HepG2 (cell line): ENCODE data around the gene YBX2. TPM values are rescaled to one million over a fixed set of nuclear protein-coding genes. Genes with fewer than 3 reads are reported as not detected.
A peak's percentile ranks its signal among the peaks of the same experiment; 100 is the strongest.

ENCODE experiments used
- AKAP8 ChIP-seq: sonication (generic); formaldehyde crosslinking; IDR thresholded peaks from 2 replicates; pipeline ENCODE4 v1.5.1; 2020; ENCODE audit warnings: mild to moderate bottlenecking, missing genetic modification reagents
- ATM ChIP-seq: fragments of 450-650 bp; IDR thresholded peaks from 2 replicates; pipeline ENCODE4 v1.7.1; 2017; ENCODE audit warnings: mild to moderate bottlenecking, borderline replicate concordance
- CENPT ChIP-seq: sonication (generic); formaldehyde crosslinking; IDR thresholded peaks from 2 replicates; pipeline ENCODE4 v1.8.0; 2022; ENCODE audit warnings: low read depth, mild to moderate bottlenecking, moderate library complexity, missing genetic modification reagents
- JDP2 ChIP-seq: sonication (generic); formaldehyde crosslinking; IDR thresholded peaks from 2 replicates; pipeline ENCODE4 v1.8.1; 2022; ENCODE audit warnings: missing genetic modification reagents, borderline replicate concordance
- KAT7 ChIP-seq: IDR thresholded peaks from 2 replicates; pipeline ENCODE4 v1.6.1; 2018; ENCODE audit warnings: borderline replicate concordance, missing compliant biosample characterization
- KDM5B ChIP-seq: sonication (generic); formaldehyde crosslinking; IDR thresholded peaks from 2 replicates; pipeline ENCODE4 v1.4.0; 2020; ENCODE audit warnings: missing genetic modification reagents, mild to moderate bottlenecking, borderline replicate concordance
- KMT2B ChIP-seq: IDR thresholded peaks from 2 replicates; pipeline ENCODE4 v1.6.1; 2016; ENCODE audit warnings: missing genetic modification reagents, missing compliant biosample characterization
- MAZ ChIP-seq, 2 experiments: sonication (generic) in 1 of 2; formaldehyde crosslinking in 1 of 2; IDR thresholded peaks; 2 replicates each; pipeline versions ENCODE4 v1.5.0 to v1.6.1; 2012 to 2020; ENCODE audit warnings: low read depth in 2 of 2, mild to moderate bottlenecking in 2 of 2, borderline replicate concordance in 1 of 2, improper control_type of control experiment in 1 of 2, low read length in 1 of 2, missing genetic modification reagents in 1 of 2, moderate library complexity in 1 of 2
- MED1 ChIP-seq: sonication (generic); formaldehyde crosslinking; IDR thresholded peaks from 2 replicates; pipeline ENCODE4 v1.4.0; 2020; ENCODE audit warnings: missing genetic modification reagents
- NCOA1 ChIP-seq: sonication (generic); formaldehyde crosslinking; IDR thresholded peaks from 2 replicates; pipeline ENCODE4 v1.9.0; 2021; ENCODE audit warnings: missing genetic modification reagents
- SIN3B ChIP-seq: fragments of 150-350 bp; IDR thresholded peaks from 2 replicates; pipeline ENCODE4 v1.6.1; 2014; ENCODE audit warnings: low read length
- TOE1 ChIP-seq: sonication (generic); formaldehyde crosslinking; IDR thresholded peaks from 2 replicates; pipeline ENCODE4 v1.4.0; 2020; ENCODE audit warnings: mild to moderate bottlenecking, missing genetic modification reagents
- ZNF12 ChIP-seq: sonication (generic); formaldehyde crosslinking; IDR thresholded peaks from 2 replicates; pipeline ENCODE4 v1.5.0; 2020; ENCODE audit warnings: missing genetic modification reagents
- ZNF282 ChIP-seq: fragments of 450-650 bp; IDR thresholded peaks from 2 replicates; pipeline ENCODE4 v1.6.1; 2018; ENCODE audit not compliant: partially characterized antibody
- ZNF614 ChIP-seq: IDR thresholded peaks from 2 replicates; pipeline ENCODE4 v1.6.1; 2018; ENCODE audit warnings: missing biosample characterization, missing genetic modification reagents, inconsistent platforms, borderline replicate concordance
- ZSCAN29 ChIP-seq: sonication (generic); formaldehyde crosslinking; conservative IDR thresholded peaks from 2 replicates; pipeline ENCODE4 v1.4.0; 2020; ENCODE audit warnings: mild to moderate bottlenecking, missing genetic modification reagents
- polyA plus RNA-seq, 8 experiments: library from polyadenylated mRNA; depleted of rRNA in 3 of 8; stranded (reverse) in 7 of 8; unstranded in 1 of 8; fragments of >200 nt; fragmentation: Illumina TruSeq in 4 of 8; extraction: Trizol in 4 of 8; gene quantifications; 2 replicates each; pipeline versions ENCODE4 v1.2.1 to v1.2.3, GENCODE V29; 2011 to 2016; ENCODE audit warnings: low read depth in 4 of 8, missing spikeins in 1 of 8, mixed read lengths in 1 of 8; ENCODE audit not compliant: insufficient read depth in 1 of 8
- total RNA-seq, 5 experiments: library from RNA; depleted of rRNA; stranded (reverse); fragments of >200 nt; fragmentation: Illumina TruSeq; extraction: Trizol; gene quantifications; 2 replicates each; pipeline ENCODE4 v1.2.3, GENCODE V29; 2016; ENCODE audit warnings: low read depth in 1 of 5
- TF ChIP-seq, protein P1 (sequence below): fragments of 450-650 bp; IDR thresholded peaks from 2 replicates; pipeline ENCODE4 v1.6.1; 2017; ENCODE audit warnings: mild to moderate bottlenecking
- TF ChIP-seq, protein P2 (sequence below): sonication (generic); formaldehyde crosslinking; IDR thresholded peaks from 2 replicates; pipeline ENCODE4 v1.5.0; 2020; ENCODE audit warnings: mild to moderate bottlenecking, missing genetic modification reagents, moderate library complexity
- TF ChIP-seq, protein P3 (sequence below): sonication (generic); formaldehyde crosslinking; IDR thresholded peaks from 2 replicates; pipeline ENCODE4 v1.8.1; 2023; ENCODE audit warnings: missing genetic modification reagents, mild to moderate bottlenecking, borderline replicate concordance
- TF ChIP-seq, protein P4 (sequence below): sonication (generic); formaldehyde crosslinking; IDR thresholded peaks from 2 replicates; pipeline ENCODE4 v1.8.0; 2023; ENCODE audit warnings: mild to moderate bottlenecking, missing genetic modification reagents
- TF ChIP-seq, protein P5 (sequence below): sonication (generic); formaldehyde crosslinking; IDR thresholded peaks from 2 replicates; pipeline ENCODE4 v1.9.0; 2021; ENCODE audit warnings: missing genetic modification reagents, mild to moderate bottlenecking, borderline replicate concordance

Gene YBX2
- total and polyA plus RNA-seq, 2 of the 13 experiments (the other 11 are each of a cell fraction or from before 2014, with no cell fraction given): 0.12 to 0.22 TPM

DNA sequence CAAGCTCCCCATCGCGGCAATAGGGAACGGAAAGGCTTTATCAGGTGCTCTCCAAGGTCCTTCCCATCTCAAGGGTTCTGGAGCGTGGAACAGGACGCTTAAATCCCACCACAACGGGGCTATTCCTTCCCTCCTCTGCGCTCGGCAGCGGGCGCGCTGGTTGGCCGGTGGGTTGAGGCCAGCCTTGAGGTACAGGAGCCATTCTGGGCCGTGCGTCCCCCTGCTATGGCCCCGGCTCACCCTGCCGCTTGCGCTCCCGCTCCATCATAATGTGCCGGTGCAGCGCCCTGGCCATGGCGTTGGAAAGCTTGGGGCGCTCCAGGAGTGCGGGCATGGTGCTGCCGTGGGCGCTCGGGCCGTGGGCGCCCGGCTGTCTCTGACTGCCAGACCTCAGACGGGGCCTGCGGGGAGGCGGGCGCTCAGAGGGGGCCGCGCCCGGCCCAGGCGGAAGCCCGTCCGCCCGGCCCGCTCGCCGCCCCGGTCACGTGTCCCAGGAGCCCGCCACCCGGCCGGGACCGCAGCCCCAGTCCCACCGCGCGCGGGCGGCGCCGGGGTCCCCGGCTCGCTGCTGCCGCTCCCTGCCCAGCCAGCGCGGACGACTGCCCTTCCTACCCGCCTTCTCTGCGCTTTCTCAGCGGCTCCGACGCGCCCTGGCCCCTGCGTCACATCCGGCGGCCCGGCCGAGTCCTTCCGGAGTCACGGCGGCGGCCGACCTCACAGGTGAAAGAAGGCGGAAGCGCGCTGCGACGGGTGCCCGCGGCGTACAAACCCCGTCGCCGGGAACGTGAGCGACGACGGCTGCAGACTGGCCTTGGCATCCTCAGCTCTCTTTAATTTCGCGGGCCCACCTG is 20.5 kb upstream of the YBX2 start, which contains the start of gene GPS2 (continued):
- TF ChIP-seq, protein P1, sequence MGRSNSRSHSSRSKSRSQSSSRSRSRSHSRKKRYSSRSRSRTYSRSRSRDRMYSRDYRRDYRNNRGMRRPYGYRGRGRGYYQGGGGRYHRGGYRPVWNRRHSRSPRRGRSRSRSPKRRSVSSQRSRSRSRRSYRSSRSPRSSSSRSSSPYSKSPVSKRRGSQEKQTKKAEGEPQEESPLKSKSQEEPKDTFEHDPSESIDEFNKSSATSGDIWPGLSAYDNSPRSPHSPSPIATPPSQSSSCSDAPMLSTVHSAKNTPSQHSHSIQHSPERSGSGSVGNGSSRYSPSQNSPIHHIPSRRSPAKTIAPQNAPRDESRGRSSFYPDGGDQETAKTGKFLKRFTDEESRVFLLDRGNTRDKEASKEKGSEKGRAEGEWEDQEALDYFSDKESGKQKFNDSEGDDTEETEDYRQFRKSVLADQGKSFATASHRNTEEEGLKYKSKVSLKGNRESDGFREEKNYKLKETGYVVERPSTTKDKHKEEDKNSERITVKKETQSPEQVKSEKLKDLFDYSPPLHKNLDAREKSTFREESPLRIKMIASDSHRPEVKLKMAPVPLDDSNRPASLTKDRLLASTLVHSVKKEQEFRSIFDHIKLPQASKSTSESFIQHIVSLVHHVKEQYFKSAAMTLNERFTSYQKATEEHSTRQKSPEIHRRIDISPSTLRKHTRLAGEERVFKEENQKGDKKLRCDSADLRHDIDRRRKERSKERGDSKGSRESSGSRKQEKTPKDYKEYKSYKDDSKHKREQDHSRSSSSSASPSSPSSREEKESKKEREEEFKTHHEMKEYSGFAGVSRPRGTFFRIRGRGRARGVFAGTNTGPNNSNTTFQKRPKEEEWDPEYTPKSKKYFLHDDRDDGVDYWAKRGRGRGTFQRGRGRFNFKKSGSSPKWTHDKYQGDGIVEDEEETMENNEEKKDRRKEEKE: no peak
- TF ChIP-seq JDP2: peak; percentile 42; the same call in 1 of the 2 replicates
- TF ChIP-seq, protein P2, sequence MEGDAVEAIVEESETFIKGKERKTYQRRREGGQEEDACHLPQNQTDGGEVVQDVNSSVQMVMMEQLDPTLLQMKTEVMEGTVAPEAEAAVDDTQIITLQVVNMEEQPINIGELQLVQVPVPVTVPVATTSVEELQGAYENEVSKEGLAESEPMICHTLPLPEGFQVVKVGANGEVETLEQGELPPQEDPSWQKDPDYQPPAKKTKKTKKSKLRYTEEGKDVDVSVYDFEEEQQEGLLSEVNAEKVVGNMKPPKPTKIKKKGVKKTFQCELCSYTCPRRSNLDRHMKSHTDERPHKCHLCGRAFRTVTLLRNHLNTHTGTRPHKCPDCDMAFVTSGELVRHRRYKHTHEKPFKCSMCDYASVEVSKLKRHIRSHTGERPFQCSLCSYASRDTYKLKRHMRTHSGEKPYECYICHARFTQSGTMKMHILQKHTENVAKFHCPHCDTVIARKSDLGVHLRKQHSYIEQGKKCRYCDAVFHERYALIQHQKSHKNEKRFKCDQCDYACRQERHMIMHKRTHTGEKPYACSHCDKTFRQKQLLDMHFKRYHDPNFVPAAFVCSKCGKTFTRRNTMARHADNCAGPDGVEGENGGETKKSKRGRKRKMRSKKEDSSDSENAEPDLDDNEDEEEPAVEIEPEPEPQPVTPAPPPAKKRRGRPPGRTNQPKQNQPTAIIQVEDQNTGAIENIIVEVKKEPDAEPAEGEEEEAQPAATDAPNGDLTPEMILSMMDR (CRISPR knock-in tag): peak; percentile 26
- TF ChIP-seq, protein P3, sequence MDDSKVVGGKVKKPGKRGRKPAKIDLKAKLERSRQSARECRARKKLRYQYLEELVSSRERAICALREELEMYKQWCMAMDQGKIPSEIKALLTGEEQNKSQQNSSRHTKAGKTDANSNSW (CRISPR knock-in tag): no peak
- 0 out of 2 replicates have a peak, but pooled peaks have one; percentile 55 for TF ChIP-seq ZNF12 (CRISPR knock-in tag)
- peak; percentile 92 for TF ChIP-seq KMT2B (CRISPR knock-in tag)
- no peak; the same call in 1 of the 2 replicates for TF ChIP-seq CENPT (CRISPR knock-in tag)
- TF ChIP-seq SIN3B: peak; percentile 77; the same call in 1 of the 2 replicates
- no peak for TF ChIP-seq ZNF282
- TF ChIP-seq, protein P4, sequence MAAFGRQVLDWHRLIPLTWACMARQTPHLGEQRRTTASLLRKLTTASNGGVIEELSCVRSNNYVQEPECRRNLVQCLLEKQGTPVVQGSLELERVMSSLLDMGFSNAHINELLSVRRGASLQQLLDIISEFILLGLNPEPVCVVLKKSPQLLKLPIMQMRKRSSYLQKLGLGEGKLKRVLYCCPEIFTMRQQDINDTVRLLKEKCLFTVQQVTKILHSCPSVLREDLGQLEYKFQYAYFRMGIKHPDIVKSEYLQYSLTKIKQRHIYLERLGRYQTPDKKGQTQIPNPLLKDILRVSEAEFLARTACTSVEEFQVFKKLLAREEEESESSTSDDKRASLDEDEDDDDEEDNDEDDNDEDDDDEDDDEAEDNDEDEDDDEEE (CRISPR knock-in tag): peak; percentile 80; the same call in 1 of the 2 replicates
- peak; percentile 83 for TF ChIP-seq MED1 (CRISPR knock-in tag)
- TF ChIP-seq KDM5B: peak; percentile 52; the same call in 1 of the 2 replicates
- peak; percentile 43; the same call in 1 of the 2 replicates for TF ChIP-seq ZNF614 (CRISPR knock-in tag)
- peak; percentile 52; the same call in 1 of the 2 replicates for TF ChIP-seq ZSCAN29 (CRISPR knock-in tag)
- no peak for TF ChIP-seq MAZ (IDR thresholded peaks at IDR 0.05; ENCODE audit: borderline replicate concordance, low read depth, low read length)
- 0 out of 2 replicates have a peak, but pooled peaks have one; percentile 52 for TF ChIP-seq MAZ (CRISPR knock-in tag; IDR thresholded peaks at IDR 0.05; ENCODE audit: low read depth)
- no peak for TF ChIP-seq NCOA1
- TF ChIP-seq, protein P5, sequence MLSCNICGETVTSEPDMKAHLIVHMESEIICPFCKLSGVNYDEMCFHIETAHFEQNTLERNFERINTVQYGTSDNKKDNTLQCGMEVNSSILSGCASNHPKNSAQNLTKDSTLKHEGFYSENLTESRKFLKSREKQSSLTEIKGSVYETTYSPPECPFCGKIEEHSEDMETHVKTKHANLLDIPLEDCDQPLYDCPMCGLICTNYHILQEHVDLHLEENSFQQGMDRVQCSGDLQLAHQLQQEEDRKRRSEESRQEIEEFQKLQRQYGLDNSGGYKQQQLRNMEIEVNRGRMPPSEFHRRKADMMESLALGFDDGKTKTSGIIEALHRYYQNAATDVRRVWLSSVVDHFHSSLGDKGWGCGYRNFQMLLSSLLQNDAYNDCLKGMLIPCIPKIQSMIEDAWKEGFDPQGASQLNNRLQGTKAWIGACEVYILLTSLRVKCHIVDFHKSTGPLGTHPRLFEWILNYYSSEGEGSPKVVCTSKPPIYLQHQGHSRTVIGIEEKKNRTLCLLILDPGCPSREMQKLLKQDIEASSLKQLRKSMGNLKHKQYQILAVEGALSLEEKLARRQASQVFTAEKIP (CRISPR knock-in tag): no peak
- TF ChIP-seq TOE1: no peak
- TF ChIP-seq ATM: no peak
- peak; percentile 95; the same call in 1 of the 2 replicates for TF ChIP-seq KAT7
- TF ChIP-seq AKAP8 (CRISPR knock-in tag): peak; percentile 92; the same call in 1 of the 2 replicates
